Thoracic aorta (tissue), 2 donors: ENCODE results near the gene TRIP4. TPM values are rescaled to one million over a fixed set of nuclear protein-coding genes. Genes with fewer than 3 reads are reported as not detected.

ENCODE experiments used
- ATAC-seq: fragments of 150-250 bp; one replicate; pipeline ENCODE4 v1.8.0; 2017; ENCODE audit warnings: low read depth; ENCODE audit not compliant: insufficient number of reproducible peaks, low FRiP score
- DNase-seq: peaks from one replicate; pipeline ENCODE4 v3.0.0-alpha.2; 2020; ENCODE audit warnings: low spot score
- H3K27ac ChIP-seq, 2 donors: fragments of 200-600 bp; sonication (generic); 1 replicate in 1 of 2; 2 replicates in 1 of 2; pipeline ENCODE4 v1.5.1; 2016; ENCODE audit warnings: mild to moderate bottlenecking in 2 of 2, moderate library complexity in 2 of 2
- H3K27me3 ChIP-seq: fragments of 200-600 bp; sonication (generic); replicated peaks from 2 replicates; pipeline ENCODE4 v1.6.0; 2016; ENCODE audit warnings: mild to moderate bottlenecking; ENCODE audit not compliant: insufficient read depth
- H3K36me3 ChIP-seq: fragments of 200-600 bp; sonication (generic); one replicate; pipeline ENCODE4 v1.5.1; 2016
- H3K4me1 ChIP-seq, 2 donors: fragments of 200-600 bp; sonication (generic); 1 replicate in 1 of 2; 2 replicates in 1 of 2; pipeline versions ENCODE4 v1.5.1 to v1.6.0; 2016; ENCODE audit warnings: low read depth in 2 of 2, mild to moderate bottlenecking in 1 of 2; ENCODE audit not compliant: control insufficient read depth in 1 of 2
- H3K4me3 ChIP-seq: fragments of 200-600 bp; sonication (generic); 2 replicates; pipeline ENCODE4 v1.5.1; 2016; ENCODE audit warnings: mild to moderate bottlenecking
- H3K9me3 ChIP-seq: fragments of 200-600 bp; sonication (generic); 2 replicates; pipeline ENCODE4 v1.5.1; 2016
- total RNA-seq, 2 donors: library from RNA; depleted of rRNA; stranded (reverse); fragments of >200 nt; gene quantifications; one replicate each; pipeline versions ENCODE4 v1.1.0 to v1.2.3, GENCODE V29; 2016
- TF ChIP-seq, protein P1 (sequence below): fragments of 200-600 bp; sonication (generic); IDR thresholded peaks from one replicate; pipeline ENCODE4 v1.5.1; 2019; ENCODE audit warnings: antibody characterized with exemption

Gene TRIP4
- total RNA-seq, 2 donors from 2014 or later = 11.5 to 29.9 TPM

GRCh38 chr15:64466408-64467141 is 78.9 kb downstream of the TRIP4 start:
- H3K4me1 ChIP-seq = peaks cover 31 to 60% of the 10 kb centered on the region in 2 donors
- H3K4me3 ChIP-seq = no peak overlapping the region
- H3K36me3 ChIP-seq = no peaks in the 10 kb centered on the region
- H3K9me3 ChIP-seq = no peaks in the 10 kb centered on the region
- TF ChIP-seq, protein P1, sequence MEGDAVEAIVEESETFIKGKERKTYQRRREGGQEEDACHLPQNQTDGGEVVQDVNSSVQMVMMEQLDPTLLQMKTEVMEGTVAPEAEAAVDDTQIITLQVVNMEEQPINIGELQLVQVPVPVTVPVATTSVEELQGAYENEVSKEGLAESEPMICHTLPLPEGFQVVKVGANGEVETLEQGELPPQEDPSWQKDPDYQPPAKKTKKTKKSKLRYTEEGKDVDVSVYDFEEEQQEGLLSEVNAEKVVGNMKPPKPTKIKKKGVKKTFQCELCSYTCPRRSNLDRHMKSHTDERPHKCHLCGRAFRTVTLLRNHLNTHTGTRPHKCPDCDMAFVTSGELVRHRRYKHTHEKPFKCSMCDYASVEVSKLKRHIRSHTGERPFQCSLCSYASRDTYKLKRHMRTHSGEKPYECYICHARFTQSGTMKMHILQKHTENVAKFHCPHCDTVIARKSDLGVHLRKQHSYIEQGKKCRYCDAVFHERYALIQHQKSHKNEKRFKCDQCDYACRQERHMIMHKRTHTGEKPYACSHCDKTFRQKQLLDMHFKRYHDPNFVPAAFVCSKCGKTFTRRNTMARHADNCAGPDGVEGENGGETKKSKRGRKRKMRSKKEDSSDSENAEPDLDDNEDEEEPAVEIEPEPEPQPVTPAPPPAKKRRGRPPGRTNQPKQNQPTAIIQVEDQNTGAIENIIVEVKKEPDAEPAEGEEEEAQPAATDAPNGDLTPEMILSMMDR = no peak
- DNase-seq (no peak), ATAC-seq (no peak)
- no peak overlapping the region for H3K27ac ChIP-seq
- H3K27me3 ChIP-seq = no peaks in the 10 kb centered on the region

DNA sequence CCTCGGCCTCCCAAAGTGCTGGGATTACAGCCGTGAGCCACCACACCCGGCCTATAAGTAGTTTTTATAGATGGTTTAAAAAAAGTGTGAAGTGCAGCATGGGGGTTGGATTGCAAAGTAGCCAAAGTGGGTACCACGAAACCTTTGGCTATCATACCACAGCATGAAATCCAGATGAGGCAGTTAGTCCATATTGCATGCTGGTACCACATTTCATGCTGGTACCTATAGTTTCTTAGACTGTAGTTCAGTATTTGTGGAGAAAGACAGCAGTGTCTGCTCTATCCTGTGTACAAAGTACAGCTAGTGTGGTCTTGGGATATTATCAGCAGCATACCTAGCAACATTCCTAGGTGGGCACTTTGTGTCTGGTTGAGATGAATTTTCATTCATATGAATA is 84.5 kb downstream of the TRIP4 start:
- TF ChIP-seq, protein P1 = no peak
- ATAC-seq = no peak
- Histone ChIP-seq H3K27me3 (no peaks in the 10 kb centered on the region), H3K4me1 (peaks cover 8 to 21% of the 10 kb centered on the region in 2 donors), H3K36me3 (no peaks in the 10 kb centered on the region), H3K4me3 (no peak overlapping the region), H3K9me3 (no peaks in the 10 kb centered on the region), H3K27ac (no peak overlapping the region)
- DNase-seq = no peak

DNA sequence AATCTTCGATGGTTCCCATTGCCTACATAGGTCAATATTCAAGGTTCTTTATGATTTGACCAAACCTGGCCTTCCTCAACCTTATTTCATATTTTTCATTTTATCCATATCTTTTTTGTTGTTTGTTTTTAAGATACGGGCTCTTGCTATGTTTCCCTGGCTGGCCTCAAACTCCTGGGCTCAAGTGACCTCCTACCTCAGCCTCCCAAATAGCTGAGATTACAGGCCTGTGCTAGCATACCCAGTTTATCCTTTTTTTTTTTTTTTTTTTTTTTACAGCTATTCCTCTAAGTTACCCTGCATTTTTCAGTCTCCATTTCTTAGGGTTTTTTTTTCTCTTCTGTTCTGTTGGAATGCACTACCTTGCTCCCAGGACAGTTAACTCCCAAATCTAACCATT is 87.2 kb downstream of the TRIP4 start:
- no peak for ATAC-seq
- Histone ChIP-seq H3K27me3 (no peaks in the 10 kb centered on the region), H3K9me3 (no peaks in the 10 kb centered on the region)

GRCh38 chr15:64476550-64476949 is 88.9 kb downstream of the TRIP4 start:
- DNase-seq (no peak), ATAC-seq (no peak)
- Histone ChIP-seq H3K36me3 (no peaks in the 10 kb centered on the region), H3K9me3 (no peaks in the 10 kb centered on the region), H3K27ac (no peak overlapping the region), H3K4me3 (no peak overlapping the region), H3K4me1 (peaks cover under 1 to 5% of the 10 kb centered on the region in 2 donors), H3K27me3 (no peaks in the 10 kb centered on the region)
- TF ChIP-seq, protein P1 = no peak

More for the DNA sequence above, 87.2 kb downstream of the TRIP4 start:
- Histone ChIP-seq H3K4me3 (no peak overlapping the region), H3K27ac (no peak overlapping the region), H3K36me3 (no peaks in the 10 kb centered on the region), H3K4me1 (peaks cover 8 to 15% of the 10 kb centered on the region in 2 donors)
- no peak for DNase-seq
- TF ChIP-seq, protein P1 = no peak

DNA sequence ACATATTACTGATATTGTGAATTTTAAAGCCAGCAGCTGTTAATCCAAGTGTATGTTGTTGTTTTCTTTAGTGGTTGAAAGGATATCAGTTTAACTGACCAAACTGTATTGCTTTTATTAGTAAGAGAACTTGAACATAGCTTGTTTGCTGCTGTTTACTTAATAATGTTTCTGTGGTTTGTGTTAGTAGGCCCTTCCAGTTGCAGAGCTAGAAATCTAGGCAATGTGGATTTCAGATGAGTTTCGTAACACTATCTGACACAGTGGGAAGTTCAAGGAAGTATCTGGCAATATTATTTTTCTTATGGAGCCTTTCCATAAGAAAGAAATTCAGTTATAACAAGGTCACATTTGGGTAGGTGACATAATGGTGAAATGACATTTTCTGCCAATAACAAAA is 91.2 kb downstream of the TRIP4 start:
- DNase-seq = no peak
- no peak for ATAC-seq
- no peak overlapping the region for H3K27ac ChIP-seq
- no peaks in the 10 kb centered on the region for H3K27me3 ChIP-seq
- TF ChIP-seq, protein P1 = no peak
- H3K9me3 ChIP-seq = no peaks in the 10 kb centered on the region
- no peaks in the 10 kb centered on the region for H3K4me1 ChIP-seq
- H3K36me3 ChIP-seq = no peaks in the 10 kb centered on the region
- no peak overlapping the region for H3K4me3 ChIP-seq
